GM18867 (cell line): ENCODE results near the gene VGLL4.

Source experiments
- ATAC-seq: cut with Tn5 transposase; IDR thresholded peaks from one replicate; pipeline ENCODE4 v1.9.1; 2021; ENCODE audit warnings: mild to moderate bottlenecking, moderate library complexity; ENCODE audit not compliant: unreplicated experiment

VGLL4 gene

GRCh38 chr3:11553436-11554235 lies 90.1 kb downstream of the VGLL4 start:
- no peak for ATAC-seq

GRCh38 chr3:11552289-11553264 lies 91.1 kb downstream of the VGLL4 start:
- no peak for ATAC-seq

DNA sequence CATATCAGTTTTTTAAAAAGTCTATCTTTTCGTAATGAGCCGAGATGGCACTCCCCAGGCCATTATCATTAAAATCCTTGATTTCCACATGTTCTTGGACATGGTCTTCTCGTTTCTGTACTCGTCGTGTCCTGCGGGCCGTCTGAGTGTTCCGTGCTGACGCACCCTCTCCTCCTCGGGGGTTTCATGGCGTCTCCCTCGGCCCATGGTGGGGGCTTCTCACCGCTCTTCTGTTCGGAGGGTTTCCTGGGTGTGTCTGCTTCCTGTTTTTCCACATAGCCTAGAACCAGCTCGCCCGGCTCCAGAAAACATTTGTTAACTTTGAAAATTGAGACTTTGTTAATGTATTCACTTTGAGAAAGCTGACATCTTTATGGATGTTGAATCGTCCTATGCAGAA lies 92.7 kb downstream of the VGLL4 start:
- no peak for ATAC-seq

GRCh38 chr3:11549580-11550140 lies 94.1 kb downstream of the VGLL4 start:
- no peak for ATAC-seq

- ATAC-seq: no peak
These were observed 95.0 kb downstream of the VGLL4 start for GRCh38 chr3:11548721-11549131.

- ATAC-seq: no peak
These were observed 96.2 kb downstream of the VGLL4 start for GRCh38 chr3:11547498-11547897.

DNA sequence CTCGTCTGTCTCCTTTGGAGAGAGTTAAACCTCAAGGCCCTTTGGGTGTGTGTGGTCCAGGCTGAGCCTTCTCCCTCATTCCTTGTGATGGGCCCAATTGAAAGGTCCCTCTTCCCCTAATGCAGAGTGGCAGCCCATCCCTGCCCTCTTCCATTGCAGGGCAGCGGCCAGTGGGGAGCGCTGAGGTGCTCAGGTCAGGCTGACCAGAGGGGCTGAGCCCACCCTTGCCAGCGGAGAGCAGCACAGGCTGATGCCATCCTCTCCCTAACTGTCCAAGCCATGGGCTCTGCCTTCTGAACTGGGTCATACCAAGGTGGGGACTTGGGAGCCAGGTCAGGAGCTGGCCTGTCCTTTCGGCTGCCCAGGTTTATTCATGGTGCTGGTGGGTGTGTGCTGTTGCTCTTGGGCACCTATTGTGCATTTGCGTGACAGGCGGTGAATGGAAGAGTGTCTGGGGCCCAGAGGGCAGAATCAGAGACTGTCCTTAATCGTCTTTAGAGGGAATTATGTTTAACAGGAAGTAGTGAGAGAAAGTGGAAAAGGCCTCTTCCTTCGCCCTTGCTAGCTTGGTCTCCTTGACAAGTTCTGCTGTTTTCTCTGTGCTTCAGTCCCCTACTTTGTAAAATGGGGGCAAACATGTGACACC lies 96.9 kb downstream of the VGLL4 start:
- no peak for ATAC-seq

DNA sequence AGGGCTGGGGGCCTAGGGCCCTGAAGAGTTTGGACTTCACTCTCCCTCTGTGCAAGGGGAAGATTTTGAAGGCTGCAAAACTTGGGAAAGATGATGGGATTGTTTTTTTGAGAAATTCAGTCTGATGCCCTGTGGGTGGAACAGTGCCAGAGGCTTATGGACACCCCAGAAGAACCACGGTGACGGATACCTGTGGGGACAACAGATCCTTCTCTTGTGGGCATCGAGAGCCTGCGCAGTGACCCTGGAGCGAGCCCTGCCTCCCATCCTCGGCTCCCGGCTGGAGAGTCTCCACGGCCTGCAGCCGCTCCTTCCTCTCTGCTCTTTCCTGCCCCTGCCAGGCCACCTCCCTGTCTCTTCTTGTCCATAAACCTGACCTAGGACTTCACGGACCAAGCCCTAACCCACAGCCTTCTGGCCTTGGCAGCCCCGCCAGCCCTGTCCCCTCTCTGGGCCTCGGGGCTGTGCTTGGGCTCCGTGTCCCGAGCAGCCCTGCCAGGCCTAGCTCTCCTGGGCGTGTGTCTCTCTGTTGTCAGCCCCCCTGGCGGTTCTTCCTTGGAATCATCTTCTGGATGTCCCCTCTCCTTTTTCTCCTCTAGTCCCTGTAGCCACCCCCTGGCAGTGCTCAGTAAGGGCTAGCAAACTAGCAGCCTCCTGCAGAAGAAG lies 98.4 kb downstream of the VGLL4 start:
- ATAC-seq: no peak

DNA sequence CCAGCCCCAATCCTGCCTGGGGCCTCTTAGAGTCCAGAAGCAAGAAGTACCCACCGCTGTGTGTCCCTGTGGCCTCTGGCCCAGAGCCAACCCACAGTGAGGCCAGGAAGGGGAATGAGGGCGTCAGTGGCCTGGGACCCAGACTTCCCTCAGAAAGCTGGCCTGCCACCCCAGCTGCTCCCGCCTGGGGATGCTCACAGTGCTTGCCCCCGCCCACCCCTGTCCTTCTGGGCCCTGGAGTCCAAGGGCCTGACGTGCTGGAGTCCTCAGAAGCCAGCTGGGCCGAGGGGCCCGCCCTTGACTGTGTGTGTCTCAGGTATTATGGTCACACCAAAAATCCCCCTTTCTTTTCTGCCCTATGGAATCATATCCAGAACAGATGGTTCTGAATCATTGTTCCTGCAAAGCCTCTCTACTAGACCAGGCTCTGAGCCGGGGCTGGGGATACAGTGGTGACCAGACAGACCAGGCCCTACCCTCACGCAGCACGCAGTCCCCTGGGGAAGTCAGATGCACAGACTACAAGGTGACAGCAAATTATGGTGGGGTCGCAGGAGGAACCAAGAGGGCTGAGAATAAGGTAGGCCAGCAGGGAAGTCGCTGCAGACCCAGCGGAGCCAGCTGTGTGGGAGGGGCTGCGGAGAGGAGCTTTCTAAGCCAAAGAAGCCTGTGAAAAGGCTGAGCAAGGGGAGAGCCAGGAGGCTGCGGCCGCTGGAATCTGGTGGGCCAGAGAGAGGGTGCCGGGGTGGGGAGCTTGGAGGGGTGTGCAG lies 99.1 kb downstream of the VGLL4 start:
- no peak for ATAC-seq

GRCh38 chr3:11543948-11544387 lies 99.7 kb downstream of the VGLL4 start:
- ATAC-seq: no peak

GRCh38 chr3:11543141-11543947 lies 100.4 kb downstream of the VGLL4 start:
- no peak for ATAC-seq

DNA sequence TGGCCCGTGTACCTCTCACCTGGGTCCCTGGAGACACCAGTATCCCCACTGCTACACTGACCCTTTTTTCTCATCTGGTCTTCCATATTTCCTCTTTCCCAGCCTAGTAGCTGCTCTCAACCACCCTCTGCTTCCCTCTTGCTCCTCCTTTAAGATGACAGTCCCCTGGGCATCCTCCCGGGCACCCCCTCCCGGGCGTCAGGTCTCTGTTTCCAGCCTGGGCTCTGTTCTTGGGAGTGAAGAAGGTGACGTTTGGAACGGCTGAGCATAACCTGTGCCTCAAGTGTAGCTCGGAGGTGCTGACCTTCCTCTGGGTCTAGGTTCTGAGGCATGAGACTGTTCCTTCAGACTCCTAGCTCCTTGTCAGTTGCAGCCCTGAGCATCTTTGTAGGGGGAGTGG lies 101.2 kb downstream of the VGLL4 start:
- ATAC-seq: no peak

DNA sequence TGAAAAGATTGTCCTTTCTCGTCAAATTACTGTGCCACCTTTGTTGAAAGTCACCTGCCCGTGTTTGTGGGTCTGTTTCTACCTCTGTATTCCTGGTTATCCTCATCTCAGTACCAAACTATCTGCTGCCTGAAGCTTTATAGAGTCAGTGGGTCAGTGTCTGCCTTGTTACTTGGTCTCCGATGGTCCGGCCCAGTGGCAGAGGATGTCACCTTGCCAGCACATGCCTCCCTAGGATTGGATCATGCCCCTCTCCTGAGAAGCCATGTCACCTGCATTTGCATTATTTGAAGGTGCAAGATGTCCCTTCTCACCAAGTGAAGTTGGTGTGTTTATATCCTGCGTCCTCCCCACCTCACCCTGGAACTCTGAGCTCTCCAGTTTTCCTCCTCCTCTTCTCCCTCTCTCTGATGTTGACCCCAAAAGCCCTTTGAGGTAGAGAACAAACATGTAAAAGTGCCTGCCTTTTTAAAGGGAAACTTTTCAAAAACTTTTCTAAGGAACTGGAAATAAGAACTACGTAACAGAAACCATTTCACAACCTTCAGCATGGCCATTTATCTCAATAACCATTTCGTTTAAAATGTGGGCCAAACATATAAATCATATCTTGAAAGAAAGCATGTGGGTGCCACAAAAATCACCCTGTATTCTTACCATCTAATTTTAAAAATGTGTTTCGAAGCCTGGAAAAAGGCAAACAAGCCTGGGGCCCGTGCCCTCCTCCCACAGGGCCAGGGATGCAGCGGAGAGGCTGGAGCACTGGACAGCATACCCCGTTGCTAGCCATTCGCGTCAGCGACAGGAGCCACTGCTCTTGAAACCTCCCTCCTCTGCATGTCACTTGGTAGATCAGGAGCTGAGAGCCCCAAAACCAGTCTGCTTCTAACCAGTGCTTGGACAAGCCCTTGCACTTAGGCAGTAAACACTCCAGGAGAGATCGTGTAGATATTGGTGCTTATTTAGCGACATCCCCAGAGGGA lies 102.1 kb downstream of the VGLL4 start:
- no peak for ATAC-seq

- ATAC-seq: no peak
These were observed 104.0 kb downstream of the VGLL4 start for GRCh38 chr3:11539677-11540076.

- no peak for ATAC-seq
These were observed 104.5 kb downstream of the VGLL4 start for GRCh38 chr3:11539218-11539617.

GRCh38 chr3:11538581-11538980 lies 105.1 kb downstream of the VGLL4 start:
- no peak for ATAC-seq

DNA sequence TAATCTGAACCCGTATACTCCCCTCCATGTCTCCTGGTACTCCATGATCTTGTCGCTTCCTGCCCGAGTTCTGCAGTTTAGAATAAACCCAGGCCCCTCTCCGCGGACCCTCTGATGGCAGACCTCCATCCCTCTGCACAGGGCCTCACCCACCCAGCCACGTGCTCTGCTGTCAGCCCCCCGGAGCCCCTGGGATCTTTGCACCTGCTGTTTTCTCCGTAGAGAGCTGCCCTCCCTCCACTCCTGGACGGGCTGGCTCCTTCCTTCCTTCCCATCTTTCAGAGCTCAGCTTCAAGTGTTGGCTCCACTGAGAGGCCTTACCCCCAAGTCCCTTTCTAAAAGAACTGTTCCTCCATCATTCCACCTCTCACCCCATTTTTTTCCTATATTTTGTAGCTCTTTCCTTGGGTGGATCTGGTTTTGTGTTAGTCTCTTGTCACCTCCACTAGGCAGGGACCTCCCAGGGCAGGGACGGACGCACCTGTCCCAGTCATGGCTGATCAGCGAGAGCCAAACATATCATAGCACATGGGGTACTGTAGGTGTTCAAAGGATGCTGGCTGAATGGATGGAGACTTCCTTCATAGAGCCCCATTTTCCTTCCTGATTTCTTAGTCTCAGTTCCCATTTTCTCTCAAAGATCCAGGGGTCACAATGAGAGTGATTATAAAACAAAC lies 106.6 kb downstream of the VGLL4 start:
- ATAC-seq: no peak
